Effector memory CD8-positive, alpha-beta T cell (primary cell): Measurements from ENCODE around the gene BIRC5.

Experiments
- ATAC-seq: fragments of 150-1000 bp; cut with Tn5 transposase; replicated peaks from 2 replicates; pipeline ENCODE4 v1.10.0; 2021; ENCODE audit warnings: mild to moderate bottlenecking, moderate library complexity
- DNase-seq, 3 experiments: peaks; one replicate each; pipeline ENCODE4 v3.0.0; 2021
- H3K27ac Mint-ChIP-seq, 2 donors: one replicate each; pipeline ENCODE4 v1.8.0; 2022; ENCODE audit warnings: mild to moderate bottlenecking in 2 of 2, mixed read lengths in 2 of 2, moderate library complexity in 2 of 2
- H3K27me3 Mint-ChIP-seq, 2 donors: one replicate each; pipeline ENCODE4 v1.8.0; 2022; ENCODE audit warnings: mixed read lengths in 2 of 2
- H3K36me3 Mint-ChIP-seq: one replicate; pipeline ENCODE4 v1.8.0; 2022; ENCODE audit warnings: mild to moderate bottlenecking, moderate library complexity, mixed read lengths; ENCODE audit not compliant: insufficient read depth
- H3K4me1 Mint-ChIP-seq, 2 donors: one replicate each; pipeline ENCODE4 v1.8.0; 2022; ENCODE audit warnings: low read depth in 2 of 2, mixed read lengths in 2 of 2
- H3K4me3 Mint-ChIP-seq, 2 donors: one replicate each; pipeline ENCODE4 v1.8.0; 2022; ENCODE audit warnings: mild to moderate bottlenecking in 2 of 2, mixed read lengths in 2 of 2, moderate library complexity in 2 of 2
- H3K9me3 Mint-ChIP-seq, 2 donors: one replicate each; pipeline ENCODE4 v1.8.0; 2022; ENCODE audit warnings: mixed read lengths in 2 of 2

The BIRC5 gene

GRCh38 chr17:78255953-78256706 is 42.1 kb downstream of the BIRC5 start:
- peaks cover 27 to 38% of the 10 kb centered on the region in 2 donors for H3K4me1 Mint-ChIP-seq
- H3K9me3 Mint-ChIP-seq: no peaks in the 10 kb centered on the region
- DNase-seq: no peak
- peaks cover 11% of the 10 kb centered on the region for H3K36me3 Mint-ChIP-seq
- H3K27me3 Mint-ChIP-seq: no peaks in the 10 kb centered on the region
- peak overlapping the region in 1 of 2 donors; percentile 71 for H3K4me3 Mint-ChIP-seq
- peak overlapping the region in 1 of 2 donors; percentile 46 for H3K27ac Mint-ChIP-seq
- no peak for ATAC-seq

- no peak for DNase-seq
- H3K27ac Mint-ChIP-seq: peak overlapping the region in 1 of 2 donors; percentile 46
- H3K27me3 Mint-ChIP-seq: no peaks in the 10 kb centered on the region
- H3K9me3 Mint-ChIP-seq: no peaks in the 10 kb centered on the region
- H3K36me3 Mint-ChIP-seq: peaks cover 11% of the 10 kb centered on the region
- no peak overlapping the region for H3K4me3 Mint-ChIP-seq
- no peak for ATAC-seq
- peaks cover 20 to 30% of the 10 kb centered on the region in 2 donors for H3K4me1 Mint-ChIP-seq
Observed at GRCh38 chr17:78256707-78257591, 42.9 kb downstream of the BIRC5 start.

- Mint-ChIP-seq H3K27me3 (no peaks in the 10 kb centered on the region), H3K4me3 (peak overlapping the region in 1 of 2 donors; percentile 70), H3K27ac (peak overlapping the region in 1 of 2 donors; percentile 25), H3K4me1 (peaks cover 11 to 21% of the 10 kb centered on the region in 2 donors), H3K36me3 (peaks cover 7% of the 10 kb centered on the region), H3K9me3 (no peaks in the 10 kb centered on the region)
- DNase-seq (no peak), ATAC-seq (no peak)
Observed at GRCh38 chr17:78257810-78258322, 43.8 kb downstream of the BIRC5 start.

GRCh38 chr17:78258323-78259191 is 44.5 kb downstream of the BIRC5 start:
- H3K4me1 Mint-ChIP-seq: peaks cover 10 to 16% of the 10 kb centered on the region in 2 donors
- peak overlapping the region in 1 of 2 donors; percentile 25 for H3K27ac Mint-ChIP-seq
- DNase-seq (peak; percentile 26 to 38 (median 26)), ATAC-seq (peak; percentile 66)
- H3K9me3 Mint-ChIP-seq: no peaks in the 10 kb centered on the region
- peak overlapping the region; percentile 55 to 70 for H3K4me3 Mint-ChIP-seq
- H3K27me3 Mint-ChIP-seq: no peaks in the 10 kb centered on the region
- peaks cover 4% of the 10 kb centered on the region for H3K36me3 Mint-ChIP-seq

- Mint-ChIP-seq H3K36me3 (peaks cover 4% of the 10 kb centered on the region), H3K4me1 (peaks cover 10 to 16% of the 10 kb centered on the region in 2 donors), H3K4me3 (no peak overlapping the region)
Observed at GRCh38 chr17:78259192-78259554, 45.1 kb downstream of the BIRC5 start.

GRCh38 chr17:78263063-78263735 is 49.1 kb downstream of the BIRC5 start:
- DNase-seq: no peak
- ATAC-seq: no peak

More at GRCh38 chr17:78259192-78259554, 45.1 kb downstream of the BIRC5 start:
- no peaks in the 10 kb centered on the region for H3K9me3 Mint-ChIP-seq
- H3K27ac Mint-ChIP-seq: no peak overlapping the region
- no peak for ATAC-seq
- no peak for DNase-seq
- H3K27me3 Mint-ChIP-seq: no peaks in the 10 kb centered on the region

GRCh38 chr17:78263736-78264340 is 49.8 kb downstream of the BIRC5 start:
- no peak for DNase-seq
- no peak for ATAC-seq
- no peak overlapping the region for H3K27ac Mint-ChIP-seq
- H3K27me3 Mint-ChIP-seq: no peaks in the 10 kb centered on the region
- H3K4me1 Mint-ChIP-seq: peaks cover 0 to 4% of the 10 kb centered on the region in 2 donors
- H3K36me3 Mint-ChIP-seq: no peaks in the 10 kb centered on the region
- no peaks in the 10 kb centered on the region for H3K9me3 Mint-ChIP-seq
- H3K4me3 Mint-ChIP-seq: no peak overlapping the region

More at GRCh38 chr17:78263063-78263735, 49.1 kb downstream of the BIRC5 start:
- Mint-ChIP-seq H3K27me3 (no peaks in the 10 kb centered on the region), H3K4me3 (no peak overlapping the region), H3K36me3 (no peaks in the 10 kb centered on the region), H3K27ac (peak overlapping the region in 1 of 2 donors; percentile 59), H3K9me3 (no peaks in the 10 kb centered on the region), H3K4me1 (peaks cover under 1 to 7% of the 10 kb centered on the region in 2 donors)

GRCh38 chr17:78264590-78264989 is 50.5 kb downstream of the BIRC5 start:
- DNase-seq: no peak
- Mint-ChIP-seq H3K4me1 (peaks cover 0 to 2% of the 10 kb centered on the region in 2 donors), H3K27me3 (no peaks in the 10 kb centered on the region), H3K36me3 (peaks cover 1% of the 10 kb centered on the region), H3K27ac (peak overlapping the region in 1 of 2 donors; percentile 10), H3K4me3 (no peak overlapping the region), H3K9me3 (no peaks in the 10 kb centered on the region)
- ATAC-seq: no peak

GRCh38 chr17:78265121-78265520 is 51.1 kb downstream of the BIRC5 start:
- Mint-ChIP-seq H3K36me3 (peaks cover 3% of the 10 kb centered on the region), H3K27ac (no peak overlapping the region), H3K4me3 (no peak overlapping the region), H3K27me3 (peaks cover under 1 to 2% of the 10 kb centered on the region in 2 donors), H3K4me1 (no peaks in the 10 kb centered on the region), H3K9me3 (no peaks in the 10 kb centered on the region)
- ATAC-seq (no peak), DNase-seq (no peak)

- no peak for DNase-seq
Observed at GRCh38 chr17:78266231-78266631, 52.2 kb downstream of the BIRC5 start.

GRCh38 chr17:78266771-78267170 is 52.7 kb downstream of the BIRC5 start:
- no peak overlapping the region for H3K4me3 Mint-ChIP-seq
- H3K36me3 Mint-ChIP-seq: peaks cover 3% of the 10 kb centered on the region
- H3K4me1 Mint-ChIP-seq: peaks cover 6 to 8% of the 10 kb centered on the region in 2 donors

More at GRCh38 chr17:78266231-78266631, 52.2 kb downstream of the BIRC5 start:
- Mint-ChIP-seq H3K4me3 (no peak overlapping the region), H3K36me3 (peaks cover 3% of the 10 kb centered on the region), H3K4me1 (peaks cover 4 to 5% of the 10 kb centered on the region in 2 donors), H3K27ac (no peak overlapping the region), H3K27me3 (peaks cover 12 to 13% of the 10 kb centered on the region in 2 donors), H3K9me3 (no peaks in the 10 kb centered on the region)
- no peak for ATAC-seq

More at GRCh38 chr17:78266771-78267170, 52.7 kb downstream of the BIRC5 start:
- no peak for DNase-seq
- Mint-ChIP-seq H3K27ac (no peak overlapping the region), H3K9me3 (no peaks in the 10 kb centered on the region), H3K27me3 (peaks cover 17 to 18% of the 10 kb centered on the region in 2 donors)
- ATAC-seq: no peak
